GM12872 (cell line): ENCODE data around the gene MAP4K1.

Experiments used
- CTCF ChIP-seq: IDR thresholded peaks from 3 replicates; pipeline ENCODE4 v1.5.1; 2011; ENCODE audit warnings: low read depth, mild to moderate bottlenecking, low read length, moderate library complexity; ENCODE audit not compliant: insufficient read depth

Gene MAP4K1

GRCh38 chr19:38606131-38606530, 11.6 kb downstream of the MAP4K1 start:
- TF ChIP-seq CTCF = no peak

DNA sequence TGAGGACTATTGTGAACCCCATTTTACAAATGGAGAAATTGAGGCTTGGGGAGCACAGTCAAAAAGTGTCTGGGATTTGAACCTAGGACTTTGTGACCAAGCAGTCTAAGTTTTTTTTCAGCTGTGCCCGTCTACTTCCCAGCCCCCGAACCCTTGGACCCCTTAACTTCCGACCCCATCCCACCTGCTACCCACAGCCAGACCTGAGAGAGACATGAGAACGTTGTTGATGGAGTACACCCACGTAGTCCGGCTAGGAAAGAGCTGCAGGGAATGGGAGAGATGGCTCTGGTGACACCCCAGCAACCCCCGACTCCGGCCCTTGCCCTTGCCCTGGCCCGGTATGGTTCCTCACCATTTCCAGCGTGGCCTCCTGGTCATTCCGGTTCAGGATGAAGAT, 18.0 kb downstream of the MAP4K1 start:
- no peak for TF ChIP-seq CTCF

DNA sequence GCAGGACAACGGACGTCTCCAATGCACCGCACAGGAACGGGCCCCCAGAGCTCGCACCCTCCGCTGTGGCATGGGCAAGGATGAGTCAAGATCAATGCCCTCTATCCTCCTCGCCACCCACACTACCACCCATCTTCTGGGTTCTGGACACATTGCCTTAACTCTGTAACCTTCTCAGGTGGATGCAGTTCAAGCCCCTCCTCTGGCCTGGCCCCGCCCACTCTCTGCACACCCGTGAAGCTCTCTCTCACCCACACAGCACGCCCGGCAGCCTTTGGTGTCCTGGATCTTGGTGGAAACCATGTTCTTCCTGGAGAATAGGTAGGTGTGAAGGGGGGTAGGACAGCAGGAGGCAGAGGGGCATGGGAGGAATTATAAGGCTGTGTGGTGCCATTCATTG, 20.7 kb downstream of the MAP4K1 start:
- no peak for TF ChIP-seq CTCF

DNA sequence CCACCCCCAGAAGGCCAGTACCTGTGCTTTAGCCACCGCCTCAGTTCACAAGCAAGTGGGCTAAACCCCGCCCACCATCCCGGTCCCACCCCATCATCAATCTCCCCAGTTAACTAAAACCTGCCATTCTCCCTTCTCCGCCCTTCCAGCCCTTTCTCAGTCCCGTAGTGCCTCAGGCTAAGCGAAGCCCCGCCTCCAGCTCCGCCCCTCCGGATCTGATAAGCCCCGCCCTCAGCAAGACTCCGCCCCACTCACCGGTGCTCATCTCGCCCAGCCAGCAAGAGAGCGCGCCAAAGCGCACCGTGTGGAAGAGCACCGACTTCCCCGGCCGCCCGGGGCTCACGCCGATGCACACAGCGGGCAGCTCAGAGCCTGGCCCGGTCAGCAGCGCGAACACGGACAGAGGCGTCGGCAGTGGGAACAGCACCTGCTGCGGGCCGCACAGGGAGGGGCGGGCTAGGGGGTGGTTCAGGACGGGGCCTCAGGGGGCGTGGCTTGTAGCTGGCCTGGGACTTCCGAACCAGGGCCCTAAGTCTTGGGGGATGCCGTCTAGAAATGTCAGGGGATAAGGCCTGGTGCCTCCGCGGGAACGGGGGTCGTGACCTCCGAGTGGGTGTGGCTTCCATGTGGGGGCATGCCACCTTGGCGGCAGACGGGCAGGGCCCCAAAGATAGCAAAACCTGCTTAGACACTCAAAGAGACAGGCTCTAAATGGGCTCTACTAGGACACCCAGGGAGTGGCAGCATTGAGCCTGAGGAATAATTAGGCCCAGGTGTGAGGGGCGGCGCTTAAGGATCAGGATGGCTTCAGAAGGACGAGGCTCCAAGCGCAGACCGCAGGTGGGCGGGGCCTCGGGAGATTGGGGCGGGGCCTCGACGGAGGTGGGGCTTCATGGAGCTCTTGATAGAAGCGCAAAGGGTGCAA, 21.4 kb downstream of the MAP4K1 start:
- TF ChIP-seq CTCF = no peak

DNA sequence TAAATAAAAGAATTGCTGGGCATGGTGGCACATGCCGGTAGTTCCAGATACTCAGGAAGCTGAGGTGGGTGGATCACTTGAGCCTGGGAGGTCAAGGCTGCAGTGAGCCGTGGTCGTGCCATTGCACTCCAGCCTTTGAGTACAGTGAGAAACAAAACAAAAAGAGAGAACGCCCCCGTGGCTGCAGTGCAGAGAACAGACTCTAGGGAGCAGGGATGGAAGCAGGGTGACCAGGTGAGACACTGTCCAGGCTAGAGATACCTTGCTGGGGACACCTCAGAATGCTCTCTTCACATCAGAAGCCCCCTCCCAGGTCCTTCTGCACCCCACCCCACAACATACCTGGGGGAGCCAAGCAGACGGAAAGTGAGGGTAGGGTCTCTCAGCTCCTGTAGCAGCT, 24.8 kb downstream of the MAP4K1 start:
- TF ChIP-seq CTCF = peak; percentile 7; the same call in 1 of the 3 replicates

DNA sequence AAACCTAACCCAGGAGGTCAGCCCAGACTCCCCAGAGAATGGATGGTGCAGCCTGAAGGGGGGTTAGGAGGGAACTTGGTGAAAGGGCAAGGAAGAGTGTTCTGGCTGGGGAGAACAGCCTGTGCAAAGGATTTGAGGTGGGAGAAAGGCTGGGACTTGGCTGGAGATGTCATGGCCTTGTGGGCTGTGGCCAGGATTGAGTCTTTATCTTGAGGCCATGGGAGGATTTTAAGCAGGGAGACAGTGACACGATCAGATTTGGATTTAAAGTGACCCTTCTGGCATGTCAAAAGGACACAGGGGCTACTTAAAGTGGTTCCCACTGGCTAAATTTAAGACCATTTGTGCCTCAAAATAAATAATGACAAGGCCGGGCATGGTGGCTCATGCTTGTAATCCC, 29.7 kb downstream of the MAP4K1 start:
- TF ChIP-seq CTCF = no peak

DNA sequence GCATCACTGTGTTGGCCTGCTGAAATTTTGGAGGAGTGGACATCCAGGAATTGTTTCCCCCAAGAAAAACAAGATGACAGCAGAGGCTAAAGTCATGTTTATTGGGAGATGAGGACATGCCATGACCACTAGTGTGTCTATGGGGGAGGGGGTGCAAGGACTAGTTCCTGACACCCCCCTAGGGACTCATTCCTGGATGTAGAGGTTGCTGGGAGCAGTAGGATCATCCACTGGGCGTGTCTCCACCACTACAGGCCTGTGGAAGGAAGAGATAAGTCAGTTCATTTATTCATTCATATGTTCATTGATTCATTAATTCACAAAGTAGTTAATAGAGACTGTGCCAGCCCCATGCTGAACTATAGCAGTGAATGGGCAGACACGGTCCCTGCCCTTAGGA, 30.2 kb downstream of the MAP4K1 start:
- no peak for TF ChIP-seq CTCF

GRCh38 chr19:38583985-38584305, 33.8 kb downstream of the MAP4K1 start:
- no peak for TF ChIP-seq CTCF
